Activated T-helper 2 cell treated with anti-CD3 and anti-CD28 coated beads, Interferon-gamma antibody, Interleukin-2, Interleukin-4, amounts not matched to agents 10 μg/mL and 5 μg/mL and 100 μg/mL, durations not matched to agents 14 hours and 24 hours and 36 hours (primary cell): ENCODE results near the gene GMIP. TPM values are rescaled to one million over a fixed set of nuclear protein-coding genes. Genes with fewer than 3 reads are reported as not detected.

Experiments used
- DNase-seq: peaks from one replicate; pipeline ENCODE4 v3.0.0; 2021; ENCODE audit warnings: low spot score
- H3K27ac Mint-ChIP-seq: one replicate; pipeline ENCODE4 v1.8.0; 2021; ENCODE audit warnings: mixed read lengths
- H3K27me3 Mint-ChIP-seq: one replicate; pipeline ENCODE4 v1.8.0; 2021; ENCODE audit warnings: low read depth, mixed read lengths
- H3K36me3 Mint-ChIP-seq: one replicate; pipeline ENCODE4 v1.8.0; 2021; ENCODE audit warnings: low read depth, mixed read lengths
- H3K4me1 Mint-ChIP-seq: one replicate; pipeline ENCODE4 v1.8.0; 2021; ENCODE audit warnings: low read depth, mixed read lengths
- H3K4me3 Mint-ChIP-seq: one replicate; pipeline ENCODE4 v1.8.0; 2021; ENCODE audit warnings: low read depth, mild to moderate bottlenecking, moderate library complexity, mixed read lengths
- H3K9me3 Mint-ChIP-seq: one replicate; pipeline ENCODE4 v1.8.0; 2021; ENCODE audit warnings: mixed read lengths
- intact Hi-C: fragments of 100-400 bp; cut with micrococcal nuclease; formaldehyde crosslinking; loops from one replicate; pipeline ENCODE4 v1.15.1; 2023
- total RNA-seq: library from RNA; stranded (reverse); gene quantifications from 2 replicates; pipeline ENCODE4 v1.2.3, GENCODE V29; 2022

The GMIP gene
- total RNA-seq, 1 donor from 2014 or later, result 66.0 TPM

DNA sequence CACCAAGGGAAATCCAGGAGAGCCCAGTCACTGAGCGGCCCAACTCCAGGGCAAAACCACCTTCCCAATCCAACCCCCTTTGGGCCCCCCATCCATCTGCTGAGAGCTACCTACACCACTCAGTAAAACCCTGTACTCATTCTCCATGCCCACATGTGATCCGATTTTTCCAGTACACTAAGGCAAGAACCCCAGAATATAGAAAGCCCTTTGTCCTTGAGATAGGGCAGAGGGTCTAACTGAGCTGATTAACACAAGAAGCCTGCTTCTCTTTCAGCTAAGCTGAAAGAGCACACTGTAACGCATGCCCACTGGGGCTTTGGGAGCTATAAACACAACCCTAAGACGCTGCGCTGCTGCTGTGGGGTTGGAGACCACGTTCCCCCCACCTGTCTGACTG is 61.0 kb downstream of the GMIP start:
- no peak overlapping the region for H3K27ac Mint-ChIP-seq

DNA sequence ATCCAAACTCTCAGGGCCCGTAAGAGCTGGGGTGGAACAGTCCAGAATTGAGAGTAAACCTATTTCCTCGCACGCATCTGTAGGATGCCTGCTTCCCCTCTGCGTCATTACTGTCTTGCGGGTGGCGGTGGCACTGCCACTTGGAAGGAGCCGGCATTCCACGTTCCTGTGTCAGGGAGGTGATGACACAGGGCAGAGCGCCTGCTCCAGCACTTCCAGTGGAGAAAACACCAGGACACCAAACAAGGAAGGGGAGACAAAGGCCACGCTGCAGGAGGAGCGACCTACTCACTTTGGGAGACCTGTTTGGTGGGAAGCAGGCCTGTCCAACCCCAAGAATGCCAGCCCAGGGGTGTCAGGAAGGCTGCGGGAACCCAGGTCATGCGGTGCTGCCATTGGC is 62.1 kb downstream of the GMIP start:
- no peaks in the 10 kb centered on the region for H3K9me3 Mint-ChIP-seq
- no peak overlapping the region for H3K27ac Mint-ChIP-seq
- peaks cover 12% of the 10 kb centered on the region for H3K4me1 Mint-ChIP-seq
- no peak for DNase-seq
- no peak overlapping the region for H3K4me3 Mint-ChIP-seq
- intact Hi-C loops, result no loop called here
- peaks cover 19% of the 10 kb centered on the region for H3K36me3 Mint-ChIP-seq
- H3K27me3 Mint-ChIP-seq, result no peaks in the 10 kb centered on the region

More for the DNA sequence above, 61.0 kb downstream of the GMIP start:
- intact Hi-C loops, result no loop called here
- Mint-ChIP-seq H3K4me3 (no peak overlapping the region), H3K9me3 (no peaks in the 10 kb centered on the region), H3K4me1 (peaks cover 12% of the 10 kb centered on the region), H3K36me3 (peaks cover 19% of the 10 kb centered on the region), H3K27me3 (no peaks in the 10 kb centered on the region)
- DNase-seq, result no peak

DNA sequence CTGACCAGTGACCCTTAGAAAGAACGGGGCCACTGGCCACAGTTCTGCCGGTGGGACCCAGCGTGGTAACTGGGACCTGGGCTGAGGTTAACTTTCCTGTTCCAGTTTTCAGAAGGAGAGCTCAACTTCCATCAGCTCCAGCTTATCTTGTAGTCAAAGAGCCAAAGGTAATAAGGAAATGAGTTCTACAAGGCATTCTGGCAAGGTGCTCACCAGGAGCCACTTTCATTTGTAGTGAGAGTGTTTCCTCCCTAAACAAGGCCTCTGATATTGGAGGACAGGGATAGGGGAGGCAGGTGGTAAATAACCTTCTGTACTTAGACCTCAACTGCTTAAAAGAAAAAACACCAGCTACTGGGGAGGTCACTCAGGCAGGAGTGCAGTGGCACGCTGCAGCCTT is 63.0 kb downstream of the GMIP start:
- intact Hi-C loops, result no loop called here
- Mint-ChIP-seq H3K4me1 (peaks cover 6% of the 10 kb centered on the region), H3K4me3 (no peak overlapping the region), H3K36me3 (peaks cover 15% of the 10 kb centered on the region), H3K9me3 (no peaks in the 10 kb centered on the region), H3K27me3 (no peaks in the 10 kb centered on the region), H3K27ac (peak overlapping the region; percentile 33)
- DNase-seq, result no peak

- Mint-ChIP-seq H3K9me3 (no peaks in the 10 kb centered on the region), H3K4me1 (peaks cover 5% of the 10 kb centered on the region), H3K36me3 (peaks cover 14% of the 10 kb centered on the region), H3K27ac (no peak overlapping the region), H3K4me3 (no peak overlapping the region), H3K27me3 (no peaks in the 10 kb centered on the region)
- no peak for DNase-seq
- intact Hi-C loops, result no loop called here
Observed at GRCh38 chr19:19579533-19580361, 63.7 kb downstream of the GMIP start.

Other genes starting within 250 kb of the GMIP start
- 125 and 128 TPM in 2 replicates for gene GATAD2A, start 238.0 kb downstream of the GMIP start, total RNA-seq
- 2.6 and 2.9 TPM in 2 replicates for gene TSSK6, start 128.1 kb downstream of the GMIP start, total RNA-seq
- 381 and 393 TPM in 2 replicates for gene NDUFA13, start 127.4 kb downstream of the GMIP start, total RNA-seq
- gene YJEFN3, start 114.7 kb downstream of the GMIP start, total RNA-seq, result 9.0 and 9.7 TPM in 2 replicates
- 0.14 and 0.21 TPM in 2 replicates for gene CILP2, start 105.4 kb downstream of the GMIP start, total RNA-seq
- gene PBX4, start 25.0 kb downstream of the GMIP start, total RNA-seq, result 23.4 and 24.8 TPM in 2 replicates
- gene LPAR2, start 15.4 kb downstream of the GMIP start, total RNA-seq, result 28.9 and 29.8 TPM in 2 replicates
- 71.6 and 74.8 TPM in 2 replicates for gene ATP13A1, start 20.0 kb upstream of the GMIP start, total RNA-seq
- gene ZNF101, start 25.2 kb upstream of the GMIP start, total RNA-seq, result 31.8 and 32.1 TPM in 2 replicates
- gene ZNF14, start 89.5 kb upstream of the GMIP start, total RNA-seq, result 4.2 and 4.6 TPM in 2 replicates
- 13.2 and 15.1 TPM in 2 replicates for gene ZNF506, start 178.1 kb upstream of the GMIP start, total RNA-seq
- gene ZNF253, start 222.2 kb upstream of the GMIP start, total RNA-seq, result 8.6 and 9.9 TPM in 2 replicates